GM21737 (cell line): Measurements from ENCODE around the gene KRTAP19-7.

ENCODE experiments used
- ATAC-seq: cut with Tn5 transposase; IDR thresholded peaks from one replicate; pipeline ENCODE4 v1.9.1; 2021; ENCODE audit warnings: mild to moderate bottlenecking, moderate library complexity; ENCODE audit not compliant: unreplicated experiment

Gene KRTAP19-7

DNA sequence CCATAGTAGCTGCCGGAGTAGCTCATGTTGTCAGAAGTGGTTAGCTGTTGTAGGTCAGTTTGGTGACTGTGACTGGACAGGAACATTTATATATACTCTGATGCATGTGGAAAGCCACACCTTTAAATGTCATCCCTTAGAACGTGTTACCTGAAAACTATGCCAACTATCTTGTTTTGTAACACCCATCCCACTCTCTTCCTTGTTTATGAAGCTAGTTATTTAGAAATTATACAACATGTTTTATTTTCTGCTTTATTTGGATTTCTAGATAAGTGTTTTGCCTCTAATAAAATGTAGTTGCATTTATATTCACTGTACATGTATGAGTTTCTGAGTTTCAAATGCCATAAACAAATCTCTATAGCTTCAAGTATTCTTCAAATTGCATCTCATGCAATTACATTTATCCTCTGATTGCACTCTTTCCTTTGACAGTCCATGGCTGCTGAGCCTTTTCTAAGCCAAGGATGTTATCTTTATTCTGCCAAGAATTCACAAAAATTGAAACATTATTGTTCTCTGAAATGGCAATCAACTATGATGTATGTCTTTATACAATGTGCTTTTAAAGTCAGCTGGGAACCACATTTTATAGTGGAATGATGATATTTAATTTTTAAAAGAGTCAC is at the start of gene KRTAP19-7:
Gene KRTAP19-7, minus strand, starts transcription at position 51 of the 632 bp plus-strand sequence. Its CDS starts 25 bp downstream, at position 26.
- ATAC-seq: no peak

DNA sequence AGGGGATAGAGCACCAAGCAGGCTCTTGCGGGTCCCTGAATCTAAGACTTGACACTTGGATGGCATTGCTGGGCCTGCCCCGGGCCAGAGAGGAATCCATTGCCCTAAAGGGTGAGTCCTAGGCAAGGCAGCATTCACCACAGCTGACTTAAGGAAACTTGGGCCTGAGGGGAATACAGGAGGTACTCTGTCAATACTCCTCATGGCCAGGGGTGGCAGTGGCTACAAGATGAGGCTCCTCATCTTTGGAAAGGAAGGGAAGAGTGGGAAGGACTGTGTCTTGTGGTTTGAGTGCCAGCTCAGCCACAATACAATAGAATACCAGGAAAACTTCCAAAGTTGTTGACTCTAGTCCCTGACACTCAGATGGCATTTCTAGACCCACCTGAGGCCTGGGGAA is 44.9 kb upstream of the KRTAP19-7 start:
- no peak for ATAC-seq

DNA sequence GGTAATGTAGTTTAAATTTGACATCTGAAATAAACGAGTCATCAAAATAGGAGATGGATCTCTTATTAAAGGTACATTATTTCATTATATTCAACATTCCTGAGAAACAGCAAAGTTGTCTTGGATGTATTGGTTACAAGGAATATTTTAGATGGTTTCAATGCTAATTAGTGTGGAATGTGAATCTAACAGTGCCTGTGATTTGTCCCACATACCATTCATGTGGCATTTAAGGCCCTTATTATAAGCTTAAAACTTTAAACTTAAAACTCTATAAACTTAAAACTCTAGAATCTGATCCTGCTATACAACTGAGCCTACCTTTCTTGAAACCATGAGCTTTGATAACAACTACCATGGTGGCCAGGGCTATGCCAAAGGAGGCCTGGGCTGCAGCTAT is 39.7 kb upstream of the KRTAP19-7 start, which contains the start of gene KRTAP22-1:
Gene KRTAP22-1, plus strand, starts transcription at position 301 of the 400 bp plus-strand sequence.
- no peak for ATAC-seq

GRCh38 chr21:30598802-30599201 is 37.7 kb upstream of the KRTAP19-7 start, which contains the start of gene KRTAP6-2:
Gene KRTAP6-2 (minus strand): TSS chr21:30598902. CDS start chr21:30598874, 28 bp downstream.
- no peak for ATAC-seq

DNA sequence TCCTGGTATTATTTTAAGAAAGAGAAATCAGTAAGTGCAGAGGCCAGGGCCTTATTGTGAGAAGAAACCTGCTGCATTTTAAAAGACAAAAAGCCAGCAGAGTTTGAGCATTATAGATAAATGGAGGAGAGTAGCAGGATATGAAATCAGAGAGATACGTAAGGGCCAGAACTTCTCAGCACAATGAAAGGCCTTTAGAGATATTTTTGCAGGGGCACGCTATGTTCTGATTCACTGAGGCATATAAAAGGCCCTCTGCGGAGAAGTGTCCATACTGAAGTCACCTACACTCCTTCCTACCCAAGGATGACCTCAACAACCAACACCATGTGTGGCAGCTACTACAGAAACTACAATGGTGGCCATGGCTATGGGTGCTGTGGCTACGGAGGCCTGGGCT is 31.0 kb upstream of the KRTAP19-7 start, which contains the start of gene KRTAP6-3:
Gene KRTAP6-3, plus strand, starts transcription at position 301 of the 400 bp plus-strand sequence. Its CDS starts 6 bp downstream, at position 307.
- no peak for ATAC-seq

- no peak for ATAC-seq
These were observed 29.2 kb upstream of the KRTAP19-7 start, which contains the start of gene KRTAP22-2 for GRCh38 chr21:30590297-30590696. Gene KRTAP22-2 (minus strand): TSS chr21:30590397.

GRCh38 chr21:30582870-30583269 is 21.8 kb upstream of the KRTAP19-7 start:
- no peak for ATAC-seq

DNA sequence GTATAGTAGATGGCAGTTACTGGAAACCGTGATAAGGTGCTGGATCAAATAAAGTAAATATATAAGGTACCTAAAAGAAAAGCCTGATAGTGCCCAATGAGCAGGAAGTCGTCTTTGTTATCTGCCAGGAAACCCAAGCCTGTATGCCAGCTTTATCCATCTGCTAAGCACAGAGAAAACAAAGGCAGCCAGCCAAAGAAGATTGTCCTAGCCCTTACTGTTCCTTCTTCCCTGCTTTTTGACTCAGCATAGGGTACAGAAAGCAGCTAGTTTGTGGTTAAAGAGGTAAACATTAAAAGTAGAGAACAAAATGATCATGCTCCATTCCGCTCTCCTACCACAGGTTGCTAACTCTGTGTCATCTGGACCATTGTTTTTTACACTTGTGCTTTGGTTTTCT is 19.0 kb upstream of the KRTAP19-7 start:
- ATAC-seq: no peak

- ATAC-seq: no peak
These were observed 18.2 kb upstream of the KRTAP19-7 start for GRCh38 chr21:30579346-30579745.

GRCh38 chr21:30577766-30578165 is 16.7 kb upstream of the KRTAP19-7 start:
- no peak for ATAC-seq

DNA sequence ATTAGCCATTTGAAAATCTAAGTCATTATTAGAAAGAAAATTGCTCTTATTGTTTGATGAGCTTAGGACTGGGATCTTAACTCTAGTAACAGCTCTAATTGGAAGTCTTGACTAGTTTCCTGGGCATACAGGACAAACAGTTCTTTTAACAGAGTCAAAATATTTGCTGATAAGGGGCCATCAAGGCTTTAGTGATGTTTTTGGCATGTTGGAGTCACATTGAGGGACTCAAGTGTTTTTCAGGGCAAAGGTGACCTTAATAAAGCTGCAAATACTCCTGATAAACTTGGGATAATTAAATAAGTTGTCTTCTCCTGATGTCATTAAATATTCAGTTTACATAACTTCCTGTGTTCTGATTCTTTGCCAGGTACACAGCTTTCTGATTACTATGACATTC is 6.5 kb upstream of the KRTAP19-7 start:
- no peak for ATAC-seq

DNA sequence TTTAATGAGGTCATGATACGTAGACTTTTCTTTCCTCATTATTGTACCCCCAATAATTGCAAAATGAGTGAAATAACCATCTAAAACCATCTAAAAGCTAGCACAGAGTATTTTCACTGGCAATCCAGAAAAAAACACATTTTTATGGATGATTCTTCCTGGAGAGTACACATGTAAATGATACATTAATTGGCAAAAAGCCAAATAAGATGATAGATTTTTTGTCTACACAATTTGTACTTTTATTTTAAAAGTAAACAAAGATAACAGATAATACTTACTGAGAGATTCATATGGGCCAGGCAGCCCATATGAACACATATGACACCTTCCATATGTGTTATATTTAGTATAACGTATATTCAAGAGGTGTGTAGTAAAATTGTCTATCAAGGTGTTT is 2.5 kb upstream of the KRTAP19-7 start:
- no peak for ATAC-seq

DNA sequence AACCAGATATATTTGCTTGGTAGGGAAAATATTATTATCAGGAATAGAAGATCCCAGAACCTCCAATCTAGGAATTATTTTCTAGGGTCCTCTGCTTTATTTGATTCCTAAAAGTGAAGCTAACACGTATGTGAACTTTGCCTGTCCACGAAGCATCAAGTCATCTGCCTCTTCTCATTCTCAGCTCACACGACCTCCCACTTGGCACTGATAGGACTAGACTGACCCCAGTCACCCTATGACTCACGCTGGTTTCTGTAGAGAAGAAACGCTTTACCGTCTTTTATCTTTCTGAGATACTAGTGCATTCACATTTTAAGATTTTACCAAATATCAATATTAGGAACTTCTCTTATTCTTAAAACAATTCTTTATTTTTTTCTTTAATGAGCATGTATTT is 2.0 kb upstream of the KRTAP19-7 start:
- no peak for ATAC-seq

- no peak for ATAC-seq
These were observed 843 bp upstream of the KRTAP19-7 start for GRCh38 chr21:30561957-30562356.

GRCh38 chr21:30555095-30555494 is 6.0 kb downstream of the KRTAP19-7 start:
- ATAC-seq: no peak

- ATAC-seq: no peak
These were observed 8.3 kb downstream of the KRTAP19-7 start for GRCh38 chr21:30552782-30553181.

DNA sequence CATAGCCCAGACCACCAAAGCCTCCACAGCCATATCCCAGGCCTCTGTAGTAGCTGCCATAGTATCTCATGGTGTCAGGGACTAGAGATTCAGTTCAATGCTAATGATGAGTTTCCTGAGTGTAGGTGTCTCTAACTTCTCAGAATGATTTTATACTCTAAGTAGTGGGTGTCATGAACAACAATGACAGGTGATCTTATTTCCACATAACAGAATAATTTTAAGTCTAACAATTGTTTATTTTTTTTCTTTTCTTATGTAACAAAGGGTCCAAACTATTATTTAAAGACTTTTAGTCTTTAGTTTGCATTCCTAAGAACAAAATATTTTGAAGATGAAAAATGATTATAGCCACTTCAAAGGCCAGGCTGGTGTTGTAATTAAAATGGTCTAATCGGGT is 19.4 kb downstream of the KRTAP19-7 start, which contains the start of gene KRTAP19-6:
Gene KRTAP19-6, minus strand, starts transcription at position 101 of the 400 bp plus-strand sequence. Its CDS starts 31 bp downstream, at position 70.
- ATAC-seq: no peak

- no peak for ATAC-seq
These were observed 42.2 kb downstream of the KRTAP19-7 start for GRCh38 chr21:30518876-30519275.

DNA sequence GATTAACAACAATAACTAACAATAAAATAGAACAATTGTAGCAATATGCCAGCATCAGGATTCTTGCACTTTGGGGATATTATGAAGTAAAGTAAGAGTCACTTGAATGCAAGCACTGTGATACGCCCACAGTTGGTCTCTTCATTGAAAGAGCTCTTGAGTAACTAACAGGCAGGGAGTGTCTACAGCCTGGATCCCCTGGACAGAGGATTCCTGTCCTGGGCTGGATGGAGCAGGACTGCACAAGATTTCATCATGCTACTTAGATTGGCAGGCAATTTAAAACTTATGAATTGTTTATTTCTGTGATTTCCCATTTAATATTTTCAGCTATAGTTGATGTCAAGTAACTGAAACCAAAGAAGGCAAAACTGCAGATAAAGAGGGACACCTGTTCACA is 45.4 kb downstream of the KRTAP19-7 start:
- ATAC-seq: no peak
